ENCODE measurements around the gene EIF5A.

EIF5A gene

GRCh38 chr17:7314719-7315569 lies 7.5 kb downstream of the EIF5A start, which contains the start of gene GPS2:
GPS2 (minus strand) TSS chr17:7315360; CDS start chr17:7315052, 308 bp downstream.
- Histone ChIP-seq H3K4me1 (ENCODE audit: control insufficient read depth, insufficient read depth, low read length, poor library complexity, severe bottlenecking) (peaks cover 28% of the 10 kb centered on the region), H3K9me3 (ENCODE audit: control insufficient read depth, low read length) (no peaks in the 10 kb centered on the region), H3K36me3 (ENCODE audit: control insufficient read depth, insufficient read depth, low read length) (peaks cover 73% of the 10 kb centered on the region), H3K4me3 (ENCODE audit: extremely low read depth, insufficient read depth, low read length, poor library complexity, severe bottlenecking) (peak within 1 kb of the TSS; percentile 64), H3K27ac (ENCODE audit: low read depth, low read length, severe bottlenecking) (peak within 1 kb of the TSS; percentile 67)
- WGBS, 2 experiments (ENCODE audit: insufficient coverage in 2 of 2), result 1% methylated on average over 86 to 93 of the region's 95 CpGs

DNA sequence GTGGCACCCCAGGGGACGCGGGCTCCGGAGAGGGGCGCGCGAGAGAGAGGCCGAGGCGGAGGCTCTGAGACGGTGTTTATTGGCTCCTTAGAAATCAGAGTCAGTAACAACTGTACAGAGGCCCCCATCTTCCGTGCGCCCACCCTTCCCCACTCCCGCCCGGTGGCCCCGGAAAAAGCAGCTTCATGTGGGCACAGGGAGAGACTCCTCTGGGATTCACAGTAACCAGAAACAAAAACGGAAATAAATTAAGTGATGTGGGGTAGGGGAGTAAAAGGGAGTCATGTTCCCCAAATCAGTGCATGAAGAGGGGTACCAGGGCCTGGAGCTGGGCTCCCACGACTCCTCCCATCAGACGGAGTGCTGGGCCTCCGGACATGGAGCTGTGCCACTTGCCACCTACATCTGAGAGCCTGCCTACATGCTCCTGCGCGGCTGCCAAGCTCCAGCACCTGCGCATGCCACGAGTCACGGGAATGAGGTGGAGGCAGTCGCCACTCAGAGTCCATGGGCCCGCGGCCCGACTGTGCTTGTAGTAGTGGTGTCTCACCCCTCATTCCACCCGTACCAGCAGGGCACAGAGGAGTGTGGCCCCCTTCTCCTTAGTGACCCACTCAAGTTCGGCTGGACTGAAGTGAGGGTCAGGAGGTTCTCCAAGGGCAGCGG lies 8.3 kb downstream of the EIF5A start:
- Histone ChIP-seq H3K9me3 (ENCODE audit: control insufficient read depth, low read length) (no peaks in the 10 kb centered on the region), H3K4me3 (ENCODE audit: extremely low read depth, insufficient read depth, low read length, poor library complexity, severe bottlenecking) (peak overlapping the region; percentile 64), H3K36me3 (ENCODE audit: control insufficient read depth, insufficient read depth, low read length) (peaks cover 73% of the 10 kb centered on the region), H3K4me1 (ENCODE audit: control insufficient read depth, insufficient read depth, low read length, poor library complexity, severe bottlenecking) (peaks cover 28% of the 10 kb centered on the region), H3K27ac (ENCODE audit: low read depth, low read length, severe bottlenecking) (peak overlapping the region; percentile 67)
- 53 to 93% methylated on average over 15 to 24 of the region's 30 CpGs for WGBS, 2 experiments (ENCODE audit: insufficient coverage in 2 of 2)

DNA sequence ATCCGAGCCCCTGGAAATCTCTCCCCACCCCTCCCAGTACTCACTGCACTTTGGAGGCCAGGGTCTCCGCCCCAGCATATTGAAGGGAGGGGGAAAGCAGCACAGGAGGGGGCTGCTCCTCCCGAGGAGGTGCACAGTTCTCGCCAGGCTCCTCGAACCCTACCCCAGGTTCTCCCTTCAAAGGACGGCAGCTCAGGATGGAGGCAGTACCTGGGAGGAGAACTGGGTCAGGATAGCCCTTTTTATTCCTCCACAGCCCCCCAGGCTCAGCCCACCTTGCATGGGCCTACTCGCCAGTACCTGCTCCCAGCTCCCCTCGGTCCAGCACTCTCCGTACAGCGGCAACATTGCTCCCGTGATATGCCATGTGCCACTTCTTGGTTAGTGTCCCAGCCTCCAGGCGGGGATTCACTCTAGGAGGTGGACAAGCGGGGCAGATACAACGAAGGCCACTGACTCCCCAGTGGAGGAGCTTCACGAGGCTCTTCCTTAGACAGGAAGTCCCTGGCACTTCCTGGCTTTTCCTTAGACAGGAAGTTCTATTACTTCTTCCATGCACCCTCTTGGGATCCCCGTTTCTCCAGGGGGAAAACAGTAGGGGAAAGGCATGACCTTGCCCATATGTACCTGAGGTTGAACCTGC lies 9.9 kb downstream of the EIF5A start:
- Histone ChIP-seq H3K9me3 (ENCODE audit: control insufficient read depth, low read length) (no peaks in the 10 kb centered on the region), H3K27ac (ENCODE audit: low read depth, low read length, severe bottlenecking) (no peak overlapping the region), H3K36me3 (ENCODE audit: control insufficient read depth, insufficient read depth, low read length) (peaks cover 74% of the 10 kb centered on the region), H3K4me3 (ENCODE audit: extremely low read depth, insufficient read depth, low read length, poor library complexity, severe bottlenecking) (no peak overlapping the region), H3K4me1 (ENCODE audit: control insufficient read depth, insufficient read depth, low read length, poor library complexity, severe bottlenecking) (peaks cover 24% of the 10 kb centered on the region)
- 95 to 96% methylated on average over 12 to 13 of the region's 16 CpGs for WGBS, 2 experiments (ENCODE audit: insufficient coverage in 2 of 2)

GRCh38 chr17:7318121-7318860 lies 10.9 kb downstream of the EIF5A start:
- H3K36me3 ChIP-seq (ENCODE audit: control insufficient read depth, insufficient read depth, low read length), result peaks cover 74% of the 10 kb centered on the region
- H3K4me3 ChIP-seq (ENCODE audit: extremely low read depth, insufficient read depth, low read length, poor library complexity, severe bottlenecking), result no peak overlapping the region
- H3K27ac ChIP-seq (ENCODE audit: low read depth, low read length, severe bottlenecking), result no peak overlapping the region
- H3K9me3 ChIP-seq (ENCODE audit: control insufficient read depth, low read length), result no peaks in the 10 kb centered on the region
- peaks cover 19% of the 10 kb centered on the region for H3K4me1 ChIP-seq (ENCODE audit: control insufficient read depth, insufficient read depth, low read length, poor library complexity, severe bottlenecking)
- WGBS, 2 experiments (ENCODE audit: insufficient coverage in 2 of 2), result 97% methylated on average over 10 of the region's 13 CpGs

- WGBS, 2 experiments (ENCODE audit: insufficient coverage in 2 of 2), result 94 to 99% methylated on average over 14 to 15 of the region's 15 CpGs
- no peaks in the 10 kb centered on the region for H3K4me1 ChIP-seq (ENCODE audit: control insufficient read depth, insufficient read depth, low read length, poor library complexity, severe bottlenecking)
- no peak overlapping the region for H3K27ac ChIP-seq (ENCODE audit: low read depth, low read length, severe bottlenecking)
- no peaks in the 10 kb centered on the region for H3K9me3 ChIP-seq (ENCODE audit: control insufficient read depth, low read length)
- peaks cover 84% of the 10 kb centered on the region for H3K36me3 ChIP-seq (ENCODE audit: control insufficient read depth, insufficient read depth, low read length)
- no peak overlapping the region for H3K4me3 ChIP-seq (ENCODE audit: extremely low read depth, insufficient read depth, low read length, poor library complexity, severe bottlenecking)
These were observed 14.0 kb downstream of the EIF5A start for GRCh38 chr17:7321466-7321865.

- 95 to 97% methylated on average over 15 to 22 of the region's 22 CpGs for WGBS, 2 experiments (ENCODE audit: insufficient coverage in 2 of 2)
- Histone ChIP-seq H3K36me3 (ENCODE audit: control insufficient read depth, insufficient read depth, low read length) (peaks cover 84% of the 10 kb centered on the region), H3K4me1 (ENCODE audit: control insufficient read depth, insufficient read depth, low read length, poor library complexity, severe bottlenecking) (no peaks in the 10 kb centered on the region), H3K4me3 (ENCODE audit: extremely low read depth, insufficient read depth, low read length, poor library complexity, severe bottlenecking) (no peak overlapping the region), H3K9me3 (ENCODE audit: control insufficient read depth, low read length) (no peaks in the 10 kb centered on the region), H3K27ac (ENCODE audit: low read depth, low read length, severe bottlenecking) (no peak overlapping the region)
These were observed 15.2 kb downstream of the EIF5A start for GRCh38 chr17:7322520-7323194.

DNA sequence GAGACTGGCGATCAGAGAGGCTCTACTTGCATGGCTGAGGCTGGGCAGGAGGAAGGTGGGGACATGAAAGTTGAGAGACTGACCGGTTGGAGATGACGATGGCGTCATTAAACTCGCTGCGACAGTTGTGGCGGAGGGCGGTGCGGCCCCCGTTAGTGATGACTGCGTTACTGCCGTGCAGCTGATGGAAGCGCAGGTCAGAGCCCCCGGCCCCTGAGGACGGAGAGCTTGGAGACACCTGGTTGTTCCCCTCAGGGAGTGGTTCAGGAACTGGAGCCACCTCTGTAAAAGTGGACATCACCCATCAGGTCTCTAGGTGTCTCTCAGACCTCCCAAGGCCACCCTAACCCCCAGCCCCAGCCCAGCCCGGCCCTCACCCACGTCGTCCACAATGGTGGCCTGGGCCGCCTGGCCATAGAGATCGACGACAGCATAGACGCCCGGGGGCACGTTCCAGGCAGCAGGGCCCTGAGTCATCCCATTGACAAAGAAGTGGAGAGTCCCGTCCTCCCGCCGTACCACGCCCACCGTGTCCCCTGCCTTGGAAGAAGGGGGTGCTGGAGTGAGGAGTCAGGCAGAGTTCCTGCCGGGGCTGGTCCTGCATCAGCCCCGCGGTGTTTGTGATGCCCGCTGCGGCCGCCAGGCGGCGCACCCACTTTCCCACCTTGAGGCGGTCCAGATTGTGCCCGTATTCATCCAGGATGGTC lies 16.5 kb downstream of the EIF5A start:
- H3K4me1 ChIP-seq (ENCODE audit: control insufficient read depth, insufficient read depth, low read length, poor library complexity, severe bottlenecking), result no peaks in the 10 kb centered on the region
- H3K36me3 ChIP-seq (ENCODE audit: control insufficient read depth, insufficient read depth, low read length), result peaks cover 72% of the 10 kb centered on the region
- H3K9me3 ChIP-seq (ENCODE audit: control insufficient read depth, low read length), result no peaks in the 10 kb centered on the region
- no peak overlapping the region for H3K27ac ChIP-seq (ENCODE audit: low read depth, low read length, severe bottlenecking)
- 70 to 72% methylated on average over 38 to 39 of the region's 39 CpGs for WGBS, 2 experiments (ENCODE audit: insufficient coverage in 2 of 2)
- no peak overlapping the region for H3K4me3 ChIP-seq (ENCODE audit: extremely low read depth, insufficient read depth, low read length, poor library complexity, severe bottlenecking)

GRCh38 chr17:7324438-7324779 lies 17.0 kb downstream of the EIF5A start:
- Histone ChIP-seq H3K4me3 (ENCODE audit: extremely low read depth, insufficient read depth, low read length, poor library complexity, severe bottlenecking) (no peak overlapping the region), H3K4me1 (ENCODE audit: control insufficient read depth, insufficient read depth, low read length, poor library complexity, severe bottlenecking) (no peaks in the 10 kb centered on the region), H3K9me3 (ENCODE audit: control insufficient read depth, low read length) (no peaks in the 10 kb centered on the region), H3K36me3 (ENCODE audit: control insufficient read depth, insufficient read depth, low read length) (peaks cover 68% of the 10 kb centered on the region), H3K27ac (ENCODE audit: low read depth, low read length, severe bottlenecking) (no peak overlapping the region)
- WGBS, 2 experiments (ENCODE audit: insufficient coverage in 2 of 2), result 78 to 95% methylated on average over 3 of the region's 3 CpGs

- H3K36me3 ChIP-seq (ENCODE audit: control insufficient read depth, insufficient read depth, low read length), result peaks cover 66% of the 10 kb centered on the region
These were observed 17.7 kb downstream of the EIF5A start for GRCh38 chr17:7325031-7325528.

More at GRCh38 chr17:7325031-7325528, 17.7 kb downstream of the EIF5A start:
- no peak overlapping the region for H3K27ac ChIP-seq (ENCODE audit: low read depth, low read length, severe bottlenecking)
- 97 to 100% methylated on average over 7 to 8 of the region's 19 CpGs for WGBS, 2 experiments (ENCODE audit: insufficient coverage in 2 of 2)
- H3K4me1 ChIP-seq (ENCODE audit: control insufficient read depth, insufficient read depth, low read length, poor library complexity, severe bottlenecking), result no peaks in the 10 kb centered on the region
- H3K9me3 ChIP-seq (ENCODE audit: control insufficient read depth, low read length), result no peaks in the 10 kb centered on the region
- no peak overlapping the region for H3K4me3 ChIP-seq (ENCODE audit: extremely low read depth, insufficient read depth, low read length, poor library complexity, severe bottlenecking)

Data from mesodermal cell (in vitro differentiated cells).